GM18867 (cell line): ENCODE data around the gene TEP1.
"Not testable (repeated sequence)": the region's sequence is repeated elsewhere in the genome, so short reads cannot be mapped to it uniquely, and the experiment has no call there.

Experiments
- ATAC-seq: cut with Tn5 transposase; IDR thresholded peaks from one replicate; pipeline ENCODE4 v1.9.1; 2021; ENCODE audit warnings: mild to moderate bottlenecking, moderate library complexity; ENCODE audit not compliant: unreplicated experiment

Gene TEP1

GRCh38 chr14:20343862-20344220 lies 69.5 kb downstream of the TEP1 start:
- ATAC-seq: no peak

GRCh38 chr14:20343092-20343861 lies 70.0 kb downstream of the TEP1 start, which contains the start of gene PARP2:
TSS of gene PARP2 (plus strand) at chr14:20343635. CDS start at chr14:20343642, 7 bp downstream.
- ATAC-seq: peak; percentile 87

- ATAC-seq: no peak
Observed at GRCh38 chr14:20341646-20342045, 71.7 kb downstream of the TEP1 start.

GRCh38 chr14:20341032-20341431 lies 72.3 kb downstream of the TEP1 start:
- ATAC-seq: not testable (repeated sequence)

DNA sequence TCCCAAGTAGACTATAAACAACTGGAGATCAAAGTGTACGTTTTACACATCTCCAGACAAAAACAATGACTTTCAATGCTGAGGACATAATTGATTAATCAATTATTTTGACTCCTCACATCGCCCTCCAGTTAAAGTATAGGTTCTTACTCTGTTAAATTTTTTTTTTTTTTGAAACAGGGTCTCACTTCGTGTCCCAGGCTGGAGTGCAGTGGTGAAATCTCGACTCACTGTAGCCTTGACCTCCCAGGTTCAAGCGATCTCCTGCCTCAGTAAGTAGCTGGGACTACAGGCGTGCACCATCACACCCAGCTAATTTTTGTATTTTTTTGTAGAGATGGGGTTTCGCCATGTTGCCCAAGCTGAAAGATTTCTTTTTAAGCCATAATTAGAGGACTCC lies 79.3 kb downstream of the TEP1 start:
- ATAC-seq: no peak

GRCh38 chr14:20333494-20333841 lies 79.8 kb downstream of the TEP1 start:
- ATAC-seq: no peak

DNA sequence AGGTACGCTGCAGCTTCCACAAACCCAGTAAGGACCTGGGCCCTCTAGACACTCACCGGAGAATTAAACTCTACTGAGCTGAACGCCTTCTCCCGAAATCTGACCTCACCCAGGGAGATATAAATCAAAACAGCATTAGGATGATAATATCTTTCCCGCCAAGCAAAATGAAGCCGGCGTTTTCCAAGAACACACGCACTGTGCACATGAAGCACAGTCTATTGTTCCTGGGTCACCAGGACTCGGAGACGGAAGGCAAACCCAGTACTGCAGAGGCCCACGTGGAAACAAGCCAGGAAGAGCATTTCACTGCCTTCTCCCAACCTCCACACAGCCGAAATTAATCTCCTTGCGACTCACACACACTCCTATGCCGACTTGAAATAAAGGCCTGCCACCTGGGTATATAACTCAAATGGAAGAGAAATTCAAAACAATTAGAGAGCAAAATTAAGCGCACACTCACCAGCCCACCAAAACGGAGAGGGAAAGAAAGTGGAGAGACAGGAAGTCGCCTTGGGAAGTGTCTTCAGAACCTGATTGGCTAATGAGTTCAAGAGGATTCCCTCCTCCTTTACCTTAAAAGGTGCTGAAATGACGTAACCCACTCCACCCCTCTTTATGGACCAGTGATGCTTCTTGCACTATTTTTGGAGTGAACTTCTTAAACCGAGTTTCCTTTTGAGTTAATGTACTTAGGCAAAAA lies 80.4 kb downstream of the TEP1 start, which contains the start of gene CCNB1IP1:
Gene CCNB1IP1, minus strand, starts transcription at position 492 of the 706 bp plus-strand sequence. CDS start 16,756 bp downstream, outside the sequence.
- peak; percentile 98 for ATAC-seq

GRCh38 chr14:20332431-20332787 lies 80.9 kb downstream of the TEP1 start:
- ATAC-seq: peak; percentile 10

- ATAC-seq: no peak
Observed at GRCh38 chr14:20331053-20331613, 82.2 kb downstream of the TEP1 start.

DNA sequence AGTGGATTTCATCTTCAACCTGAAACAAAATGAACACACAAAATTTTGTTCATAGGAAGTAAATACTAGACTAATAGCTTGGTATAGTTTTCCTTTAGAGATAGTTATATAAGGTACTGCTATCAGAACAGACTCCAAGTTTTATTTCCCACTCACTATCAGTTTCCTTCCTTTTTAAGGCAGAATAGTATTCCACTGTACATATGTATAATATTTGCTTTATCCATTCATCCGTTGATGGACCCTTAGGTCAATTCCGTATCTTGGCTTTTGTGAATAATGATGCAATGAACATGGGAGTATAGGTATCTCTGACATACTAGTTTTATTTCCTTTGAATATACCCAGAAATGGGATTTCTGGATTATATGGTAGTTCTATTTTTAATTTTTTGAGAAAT lies 83.9 kb downstream of the TEP1 start:
- no peak for ATAC-seq

- no peak for ATAC-seq
Observed at GRCh38 chr14:20328705-20329104, 84.6 kb downstream of the TEP1 start.

DNA sequence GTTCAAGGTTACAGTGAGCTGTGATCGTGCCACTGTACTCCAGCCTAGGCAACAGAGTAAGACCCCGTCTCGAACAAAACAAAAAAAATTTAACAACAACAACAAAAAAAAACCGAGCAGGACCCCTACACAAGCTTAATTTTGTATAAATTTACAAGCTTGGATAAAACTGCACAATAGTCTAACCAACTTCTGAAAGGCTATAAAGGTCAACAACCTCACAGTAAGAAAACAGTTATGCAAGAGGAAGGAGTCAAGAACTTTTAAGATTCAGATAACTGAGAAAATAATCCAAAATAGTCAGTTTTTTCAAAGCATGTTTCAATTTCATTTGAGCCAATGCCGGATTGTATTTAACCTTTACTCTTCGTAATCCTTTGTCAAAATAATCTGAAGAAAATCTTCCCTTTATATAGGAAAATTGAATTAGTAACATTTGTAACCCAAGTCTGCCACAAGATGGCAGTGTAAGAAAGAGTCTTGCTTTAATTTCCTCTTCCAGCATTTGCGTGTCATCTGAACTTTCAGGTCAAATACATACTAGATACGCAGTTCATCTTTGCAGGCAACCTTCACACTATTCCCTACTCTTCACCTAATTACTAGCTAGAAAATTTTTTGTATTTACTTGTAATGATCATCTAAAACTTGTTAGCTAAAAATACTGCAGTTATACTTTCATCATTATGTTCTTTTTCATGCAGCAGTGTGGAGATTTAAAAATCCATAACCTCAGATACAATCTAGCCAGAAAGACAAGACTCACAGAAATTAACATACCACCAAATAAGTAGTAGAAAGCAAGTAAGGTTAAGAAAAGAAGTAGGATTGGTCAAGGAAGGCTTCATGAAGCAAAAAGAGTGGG lies 86.1 kb downstream of the TEP1 start:
- peak; percentile 55 for ATAC-seq

- no peak for ATAC-seq
Observed at GRCh38 chr14:20317720-20318119, 95.6 kb downstream of the TEP1 start.
